ENCODE results near the gene ASH1L.

DNA sequence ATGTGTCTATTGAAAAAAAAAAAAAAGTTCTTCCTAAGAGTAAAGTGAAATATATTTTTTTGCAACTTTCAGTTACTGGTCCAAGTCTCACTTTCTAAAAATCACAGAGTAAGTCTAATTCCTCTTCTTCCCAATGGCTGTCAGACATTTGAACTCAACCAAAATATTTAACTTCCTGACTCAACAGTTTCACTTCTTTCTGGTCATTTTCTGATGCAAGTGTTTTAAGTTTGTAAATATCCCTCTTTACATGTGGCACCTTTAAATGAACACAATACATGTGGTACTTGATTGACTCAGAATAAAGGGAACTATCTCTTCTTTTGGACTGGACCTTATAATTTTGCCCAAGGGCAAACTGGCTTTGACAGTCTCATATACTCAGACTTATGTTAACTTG lies 76.7 kb downstream of the ASH1L start:
- TF ChIP-seq ZNF324 (tag by site-specific recombination; IDR thresholded peaks at IDR 0.05) (no peak), ZNF48 (tag by site-specific recombination; IDR thresholded peaks at IDR 0.05) (no peak), ZNF24 (tag by site-specific recombination; IDR thresholded peaks at IDR 0.05) (no peak), ZBTB21 (tag by site-specific recombination; IDR thresholded peaks at IDR 0.05) (no peak), ZNF274 (IDR thresholded peaks at IDR 0.05; ENCODE audit: low read length) (no peak), ZNF274 (tag by site-specific recombination; IDR thresholded peaks at IDR 0.05; ENCODE audit: borderline replicate concordance) (no peak), ZFP37 (tag by site-specific recombination; IDR thresholded peaks at IDR 0.05) (no peak)
- TF ChIP-seq, protein P1, sequence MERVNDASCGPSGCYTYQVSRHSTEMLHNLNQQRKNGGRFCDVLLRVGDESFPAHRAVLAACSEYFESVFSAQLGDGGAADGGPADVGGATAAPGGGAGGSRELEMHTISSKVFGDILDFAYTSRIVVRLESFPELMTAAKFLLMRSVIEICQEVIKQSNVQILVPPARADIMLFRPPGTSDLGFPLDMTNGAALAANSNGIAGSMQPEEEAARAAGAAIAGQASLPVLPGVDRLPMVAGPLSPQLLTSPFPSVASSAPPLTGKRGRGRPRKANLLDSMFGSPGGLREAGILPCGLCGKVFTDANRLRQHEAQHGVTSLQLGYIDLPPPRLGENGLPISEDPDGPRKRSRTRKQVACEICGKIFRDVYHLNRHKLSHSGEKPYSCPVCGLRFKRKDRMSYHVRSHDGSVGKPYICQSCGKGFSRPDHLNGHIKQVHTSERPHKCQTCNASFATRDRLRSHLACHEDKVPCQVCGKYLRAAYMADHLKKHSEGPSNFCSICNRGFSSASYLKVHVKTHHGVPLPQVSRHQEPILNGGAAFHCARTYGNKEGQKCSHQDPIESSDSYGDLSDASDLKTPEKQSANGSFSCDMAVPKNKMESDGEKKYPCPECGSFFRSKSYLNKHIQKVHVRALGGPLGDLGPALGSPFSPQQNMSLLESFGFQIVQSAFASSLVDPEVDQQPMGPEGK (tag by site-specific recombination; IDR thresholded peaks at IDR 0.05) = no peak
- TF ChIP-seq, protein P2, sequence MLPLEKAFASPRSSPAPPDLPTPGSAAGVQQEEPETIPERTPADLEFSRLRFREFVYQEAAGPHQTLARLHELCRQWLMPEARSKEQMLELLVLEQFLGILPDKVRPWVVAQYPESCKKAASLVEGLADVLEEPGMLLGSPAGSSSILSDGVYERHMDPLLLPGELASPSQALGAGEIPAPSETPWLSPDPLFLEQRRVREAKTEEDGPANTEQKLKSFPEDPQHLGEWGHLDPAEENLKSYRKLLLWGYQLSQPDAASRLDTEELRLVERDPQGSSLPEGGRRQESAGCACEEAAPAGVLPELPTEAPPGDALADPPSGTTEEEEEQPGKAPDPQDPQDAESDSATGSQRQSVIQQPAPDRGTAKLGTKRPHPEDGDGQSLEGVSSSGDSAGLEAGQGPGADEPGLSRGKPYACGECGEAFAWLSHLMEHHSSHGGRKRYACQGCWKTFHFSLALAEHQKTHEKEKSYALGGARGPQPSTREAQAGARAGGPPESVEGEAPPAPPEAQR (tag by site-specific recombination; IDR thresholded peaks at IDR 0.05) = no peak
- TF ChIP-seq, protein P3, sequence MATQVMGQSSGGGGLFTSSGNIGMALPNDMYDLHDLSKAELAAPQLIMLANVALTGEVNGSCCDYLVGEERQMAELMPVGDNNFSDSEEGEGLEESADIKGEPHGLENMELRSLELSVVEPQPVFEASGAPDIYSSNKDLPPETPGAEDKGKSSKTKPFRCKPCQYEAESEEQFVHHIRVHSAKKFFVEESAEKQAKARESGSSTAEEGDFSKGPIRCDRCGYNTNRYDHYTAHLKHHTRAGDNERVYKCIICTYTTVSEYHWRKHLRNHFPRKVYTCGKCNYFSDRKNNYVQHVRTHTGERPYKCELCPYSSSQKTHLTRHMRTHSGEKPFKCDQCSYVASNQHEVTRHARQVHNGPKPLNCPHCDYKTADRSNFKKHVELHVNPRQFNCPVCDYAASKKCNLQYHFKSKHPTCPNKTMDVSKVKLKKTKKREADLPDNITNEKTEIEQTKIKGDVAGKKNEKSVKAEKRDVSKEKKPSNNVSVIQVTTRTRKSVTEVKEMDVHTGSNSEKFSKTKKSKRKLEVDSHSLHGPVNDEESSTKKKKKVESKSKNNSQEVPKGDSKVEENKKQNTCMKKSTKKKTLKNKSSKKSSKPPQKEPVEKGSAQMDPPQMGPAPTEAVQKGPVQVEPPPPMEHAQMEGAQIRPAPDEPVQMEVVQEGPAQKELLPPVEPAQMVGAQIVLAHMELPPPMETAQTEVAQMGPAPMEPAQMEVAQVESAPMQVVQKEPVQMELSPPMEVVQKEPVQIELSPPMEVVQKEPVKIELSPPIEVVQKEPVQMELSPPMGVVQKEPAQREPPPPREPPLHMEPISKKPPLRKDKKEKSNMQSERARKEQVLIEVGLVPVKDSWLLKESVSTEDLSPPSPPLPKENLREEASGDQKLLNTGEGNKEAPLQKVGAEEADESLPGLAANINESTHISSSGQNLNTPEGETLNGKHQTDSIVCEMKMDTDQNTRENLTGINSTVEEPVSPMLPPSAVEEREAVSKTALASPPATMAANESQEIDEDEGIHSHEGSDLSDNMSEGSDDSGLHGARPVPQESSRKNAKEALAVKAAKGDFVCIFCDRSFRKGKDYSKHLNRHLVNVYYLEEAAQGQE (tag by site-specific recombination; IDR thresholded peaks at IDR 0.05) = no peak
- TF ChIP-seq, protein P4, sequence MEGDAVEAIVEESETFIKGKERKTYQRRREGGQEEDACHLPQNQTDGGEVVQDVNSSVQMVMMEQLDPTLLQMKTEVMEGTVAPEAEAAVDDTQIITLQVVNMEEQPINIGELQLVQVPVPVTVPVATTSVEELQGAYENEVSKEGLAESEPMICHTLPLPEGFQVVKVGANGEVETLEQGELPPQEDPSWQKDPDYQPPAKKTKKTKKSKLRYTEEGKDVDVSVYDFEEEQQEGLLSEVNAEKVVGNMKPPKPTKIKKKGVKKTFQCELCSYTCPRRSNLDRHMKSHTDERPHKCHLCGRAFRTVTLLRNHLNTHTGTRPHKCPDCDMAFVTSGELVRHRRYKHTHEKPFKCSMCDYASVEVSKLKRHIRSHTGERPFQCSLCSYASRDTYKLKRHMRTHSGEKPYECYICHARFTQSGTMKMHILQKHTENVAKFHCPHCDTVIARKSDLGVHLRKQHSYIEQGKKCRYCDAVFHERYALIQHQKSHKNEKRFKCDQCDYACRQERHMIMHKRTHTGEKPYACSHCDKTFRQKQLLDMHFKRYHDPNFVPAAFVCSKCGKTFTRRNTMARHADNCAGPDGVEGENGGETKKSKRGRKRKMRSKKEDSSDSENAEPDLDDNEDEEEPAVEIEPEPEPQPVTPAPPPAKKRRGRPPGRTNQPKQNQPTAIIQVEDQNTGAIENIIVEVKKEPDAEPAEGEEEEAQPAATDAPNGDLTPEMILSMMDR (tag by site-specific recombination; IDR thresholded peaks at IDR 0.05) = no peak
- TF ChIP-seq, protein P5, sequence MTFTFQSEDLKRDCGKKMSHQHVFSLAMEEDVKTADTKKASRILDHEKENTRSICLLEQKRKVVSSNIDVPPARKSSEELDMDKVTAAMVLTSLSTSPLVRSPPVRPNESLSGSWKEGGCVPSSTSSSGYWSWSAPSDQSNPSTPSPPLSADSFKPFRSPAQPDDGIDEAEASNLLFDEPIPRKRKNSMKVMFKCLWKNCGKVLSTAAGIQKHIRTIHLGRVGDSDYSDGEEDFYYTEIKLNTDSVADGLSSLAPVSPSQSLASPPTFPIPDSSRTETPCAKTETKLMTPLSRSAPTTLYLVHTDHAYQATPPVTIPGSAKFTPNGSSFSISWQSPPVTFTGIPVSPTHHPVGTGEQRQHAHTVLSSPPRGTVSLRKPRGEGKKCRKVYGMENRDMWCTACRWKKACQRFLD (tag by site-specific recombination; IDR thresholded peaks at IDR 0.05) = no peak
